ENCODE measurements around the gene SLC2A2.

DNA sequence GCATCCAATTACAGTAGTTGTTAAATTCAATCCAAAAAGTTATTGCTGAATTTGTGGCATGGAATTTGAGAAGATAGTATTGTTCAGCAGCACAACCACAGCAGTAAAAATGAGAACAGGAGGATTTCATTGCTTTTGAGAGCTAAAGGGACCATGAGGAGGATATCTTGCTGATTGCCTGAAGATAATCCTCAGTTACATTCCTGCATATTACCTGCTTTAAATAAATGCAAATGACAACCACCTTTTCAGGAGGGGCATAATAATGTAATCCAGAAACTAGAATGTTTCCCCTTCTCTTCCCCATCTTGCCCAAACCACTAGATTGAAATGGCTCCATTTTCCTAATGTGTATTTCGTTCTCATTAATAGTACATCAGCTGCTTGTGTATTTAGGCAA, 35.2 kb upstream of the SLC2A2 start:
- TF ChIP-seq EZH2phosphoT487 (IDR thresholded peaks at IDR 0.05; ENCODE audit: low read depth, severe bottlenecking, unreplicated experiment) (no peak), CTCF (IDR thresholded peaks at IDR 0.05; ENCODE audit: poor library complexity) (no peak), EZH2 (IDR thresholded peaks at IDR 0.05; ENCODE audit: borderline replicate concordance) (no peak)
